ENCODE results near the gene TMC5.

Gene TMC5

GRCh38 chr16:19415461-19415860 is 2.2 kb upstream of the TMC5 start:
- Histone ChIP-seq H3K4me1 (ENCODE audit: control insufficient read depth in 1 of 2, insufficient read depth in 1 of 2, low read depth in 1 of 2, low read length in 1 of 2) (peaks cover 0 to 6% of the 10 kb centered on the region in 2 experiments), H3K27me3 (peaks cover 63% of the 10 kb centered on the region), H3K27ac (no peak overlapping the region), H3K9me3 (no peaks in the 10 kb centered on the region), H3K36me3 (no peaks in the 10 kb centered on the region), H3K4me3 (ENCODE audit: low read depth in 1 of 2, low read length in 1 of 2) (no peak overlapping the region)
- TF ChIP-seq CTCF (IDR thresholded peaks at IDR 0.05), result no peak

- Histone ChIP-seq H3K27ac (no peak overlapping the region), H3K4me1 (ENCODE audit: control insufficient read depth in 1 of 2, insufficient read depth in 1 of 2, low read depth in 1 of 2, low read length in 1 of 2) (peaks cover 0 to 2% of the 10 kb centered on the region in 2 experiments), H3K27me3 (peaks cover 58% of the 10 kb centered on the region), H3K9me3 (no peaks in the 10 kb centered on the region), H3K36me3 (no peaks in the 10 kb centered on the region), H3K4me3 (ENCODE audit: low read depth in 1 of 2, low read length in 1 of 2) (no peak overlapping the region)
- TF ChIP-seq CTCF (IDR thresholded peaks at IDR 0.05), result no peak
Measured at GRCh38 chr16:19415918-19416317, 1.8 kb upstream of the TMC5 start.

GRCh38 chr16:19418200-19418599 is 517 bp downstream of the TMC5 start:
- H3K9me3 ChIP-seq, result no peaks in the 10 kb centered on the region
- H3K27me3 ChIP-seq, result peaks cover 36% of the 10 kb centered on the region
- H3K27ac ChIP-seq, result no peak overlapping the region
- H3K4me3 ChIP-seq (ENCODE audit: low read depth in 1 of 2, low read length in 1 of 2), result no peak overlapping the region
- no peaks in the 10 kb centered on the region for H3K36me3 ChIP-seq
- no peak for TF ChIP-seq CTCF (IDR thresholded peaks at IDR 0.05)
- H3K4me1 ChIP-seq (ENCODE audit: control insufficient read depth in 1 of 2, insufficient read depth in 1 of 2, low read depth in 1 of 2, low read length in 1 of 2), result no peaks in the 10 kb centered on the region

GRCh38 chr16:19419698-19420075 is 2.0 kb downstream of the TMC5 start:
- no peaks in the 10 kb centered on the region for H3K4me1 ChIP-seq (ENCODE audit: control insufficient read depth in 1 of 2, insufficient read depth in 1 of 2, low read depth in 1 of 2, low read length in 1 of 2)
- no peak for TF ChIP-seq CTCF (IDR thresholded peaks at IDR 0.05)
- no peak overlapping the region for H3K27ac ChIP-seq

GRCh38 chr16:19424478-19424877 is 6.8 kb downstream of the TMC5 start:
- TF ChIP-seq CTCF (IDR thresholded peaks at IDR 0.05), result no peak
- Histone ChIP-seq H3K4me1 (ENCODE audit: control insufficient read depth in 1 of 2, insufficient read depth in 1 of 2, low read depth in 1 of 2, low read length in 1 of 2) (no peaks in the 10 kb centered on the region), H3K4me3 (ENCODE audit: low read depth in 1 of 2, low read length in 1 of 2) (no peak overlapping the region)

More at GRCh38 chr16:19419698-19420075, 2.0 kb downstream of the TMC5 start:
- Histone ChIP-seq H3K27me3 (peaks cover 38% of the 10 kb centered on the region), H3K4me3 (ENCODE audit: low read depth in 1 of 2, low read length in 1 of 2) (no peak overlapping the region), H3K36me3 (no peaks in the 10 kb centered on the region), H3K9me3 (no peaks in the 10 kb centered on the region)

GRCh38 chr16:19430345-19430744 is 12.7 kb downstream of the TMC5 start:
- no peak for TF ChIP-seq CTCF (IDR thresholded peaks at IDR 0.05)
- Histone ChIP-seq H3K36me3 (no peaks in the 10 kb centered on the region), H3K4me1 (ENCODE audit: control insufficient read depth in 1 of 2, insufficient read depth in 1 of 2, low read depth in 1 of 2, low read length in 1 of 2) (peaks cover 25 to 29% of the 10 kb centered on the region in 2 experiments), H3K27ac (no peak overlapping the region), H3K9me3 (no peaks in the 10 kb centered on the region), H3K4me3 (ENCODE audit: low read depth in 1 of 2, low read length in 1 of 2) (no peak overlapping the region), H3K27me3 (peaks cover 31% of the 10 kb centered on the region)

More at GRCh38 chr16:19424478-19424877, 6.8 kb downstream of the TMC5 start:
- Histone ChIP-seq H3K9me3 (no peaks in the 10 kb centered on the region), H3K27ac (no peak overlapping the region), H3K27me3 (peaks cover 37% of the 10 kb centered on the region), H3K36me3 (no peaks in the 10 kb centered on the region)

Data from neutrophil (primary cell).